H1 (cell line): Measurements from ENCODE around the gene TBKBP1. TPM values are rescaled to one million over a fixed set of nuclear protein-coding genes. Genes with fewer than 3 reads are reported as not detected.

ENCODE experiments used
- CTCF ChIA-PET: fragments of 300-600 bp; sonication (Branson Sonifier 250); formaldehyde crosslinking; loops from one replicate; lab custom pipeline; 2021; ENCODE audit not compliant: partially characterized antibody; lab: Charles Lee
- POLR2A ChIA-PET: fragments of 300-600 bp; sonication (Branson Sonifier 250); formaldehyde crosslinking; loops from one replicate; lab custom pipeline; 2021; ENCODE audit warnings: inconsistent platforms; ENCODE audit not compliant: partially characterized antibody; lab: Charles Lee
- DNase-seq, 2 experiments: peaks; one replicate each; pipeline versions ENCODE4 v3.0.0 to v3.0.0-alpha.2; 2010 to 2022; ENCODE audit warnings: low spot score in 2 of 2, low read depth in 1 of 2, mixed read lengths in 1 of 2
- FAIRE-seq: peaks from 2 replicates; lab custom pipeline; 2011; peaks lifted over from hg19 to GRCh38; lab: Jason Lieb, UNC
- H2AFZ ChIP-seq: 2 replicates; pipeline ENCODE4 v1.8.1; 2012; ENCODE audit warnings: low read length, inconsistent platforms
- H2AK5ac ChIP-seq: 2 replicates; pipeline ENCODE4 v1.6.1; 2013; ENCODE audit warnings: low read depth, low read length
- H2BK120ac ChIP-seq: replicated peaks from 2 replicates; pipeline ENCODE3; 2013; ENCODE audit warnings: low read depth, low read length, inconsistent platforms
- H2BK12ac ChIP-seq: 2 replicates; pipeline ENCODE4 v1.6.1; 2013; ENCODE audit warnings: low read depth, low read length
- H2BK15ac ChIP-seq: 2 replicates; pipeline ENCODE4 v1.6.1; 2013; ENCODE audit warnings: low read length
- H2BK20ac ChIP-seq: 2 replicates; pipeline ENCODE4 v1.6.1; 2013; ENCODE audit warnings: low read length
- H2BK5ac ChIP-seq: 2 replicates; pipeline ENCODE4 v1.6.1; 2013; ENCODE audit warnings: low read depth, low read length
- H3K14ac ChIP-seq: 2 replicates; pipeline ENCODE4 v1.6.1; 2013; ENCODE audit warnings: inconsistent platforms; ENCODE audit not compliant: insufficient read length
- H3K18ac ChIP-seq: 2 replicates; pipeline ENCODE4 v1.6.1; 2013; ENCODE audit warnings: low read length; ENCODE audit errors: extremely low read depth
- H3K23ac ChIP-seq: 2 replicates; pipeline ENCODE4 v1.6.1; 2013; ENCODE audit warnings: inconsistent platforms; ENCODE audit not compliant: insufficient read length
- H3K23me2 ChIP-seq: 2 replicates; pipeline ENCODE4 v1.6.1; 2013; ENCODE audit warnings: low read depth, low read length
- H3K27ac ChIP-seq: 2 replicates; pipeline ENCODE4 v1.6.1; 2011; ENCODE audit warnings: low read depth, low read length, inconsistent platforms
- H3K27me3 ChIP-seq, 4 experiments: replicated peaks in 1 of 4; 1 replicate in 1 of 4; 2 replicates in 3 of 4; pipeline versions ENCODE4 v1.6.1 to v1.8.1; 2011 to 2013; ENCODE audit warnings: low read length in 3 of 4, mild to moderate bottlenecking in 3 of 4, inconsistent platforms in 2 of 4, mixed read lengths in 2 of 4, moderate library complexity in 1 of 4; ENCODE audit not compliant: control insufficient read depth in 3 of 4, insufficient read depth in 3 of 4; ENCODE audit errors: extremely low read depth in 1 of 4
- H3K36me3 ChIP-seq, 4 experiments: 2 replicates each; pipeline versions ENCODE4 v1.6.1 to v1.8.1; 2011 to 2013; ENCODE audit warnings: mild to moderate bottlenecking in 4 of 4, low read length in 3 of 4, moderate library complexity in 2 of 4, control low read depth in 1 of 4, inconsistent platforms in 1 of 4; ENCODE audit not compliant: insufficient read depth in 4 of 4, control insufficient read depth in 2 of 4
- H3K4ac ChIP-seq: replicated peaks from 2 replicates; pipeline ENCODE3; 2013; ENCODE audit warnings: low read length, low read depth, mixed read lengths, inconsistent platforms; ENCODE audit not compliant: insufficient read length
- H3K4me1 ChIP-seq, 4 experiments: replicated peaks in 1 of 4; 1 replicate in 1 of 4; 2 replicates in 3 of 4; pipeline versions ENCODE4 v1.6.1 to v1.8.1; 2011 to 2013; ENCODE audit warnings: low read length in 3 of 4, inconsistent platforms in 2 of 4, mixed read lengths in 1 of 4; ENCODE audit not compliant: insufficient read depth in 4 of 4, control insufficient read depth in 3 of 4
- H3K4me2 ChIP-seq, 2 experiments: 2 replicates each; pipeline versions ENCODE4 v1.6.1 to v1.8.1; 2011 to 2013; ENCODE audit warnings: low read depth in 2 of 2, low read length in 2 of 2, control low read depth in 1 of 2, inconsistent platforms in 1 of 2, mild to moderate bottlenecking in 1 of 2; ENCODE audit not compliant: insufficient read depth in 1 of 2
- H3K4me3 ChIP-seq, 4 experiments: fragments of 200-600, 300-600 bp in 1 of 4; sonication (generic), shearing (Covaris generic), sonication (Bioruptor Twin) in 1 of 4; 2 replicates each; pipeline versions ENCODE4 v1.5.1 to v1.8.1; 2011 to 2016; ENCODE audit warnings: low read length in 4 of 4, low read depth in 3 of 4, control low read depth in 2 of 4, inconsistent platforms in 2 of 4, mild to moderate bottlenecking in 2 of 4, mixed read lengths in 1 of 4, moderate library complexity in 1 of 4; ENCODE audit not compliant: insufficient read depth in 2 of 4; ENCODE audit errors: extremely low read depth in 1 of 4
- H3K56ac ChIP-seq: replicated peaks from 2 replicates; pipeline ENCODE3; 2013; ENCODE audit warnings: low read depth, mild to moderate bottlenecking, mixed read lengths, low read length, inconsistent platforms; ENCODE audit not compliant: insufficient read length
- H3K79me1 ChIP-seq: 2 replicates; pipeline ENCODE4 v1.6.1; 2013; ENCODE audit warnings: low read depth, low read length, control low read depth
- H3K79me2 ChIP-seq, 2 experiments: 2 replicates each; pipeline versions ENCODE4 v1.6.1 to v1.8.1; 2012 to 2013; ENCODE audit warnings: low read length in 2 of 2, mild to moderate bottlenecking in 2 of 2, inconsistent platforms in 1 of 2; ENCODE audit not compliant: insufficient read depth in 2 of 2, control insufficient read depth in 1 of 2
- H3K9ac ChIP-seq, 4 experiments: replicated peaks in 1 of 4; 1 replicate in 1 of 4; 2 replicates in 3 of 4; pipeline versions ENCODE4 v1.6.1 to v1.8.1; 2011 to 2013; ENCODE audit warnings: low read depth in 3 of 4, low read length in 3 of 4, control low read depth in 2 of 4, mild to moderate bottlenecking in 2 of 4, moderate library complexity in 2 of 4, inconsistent platforms in 1 of 4; ENCODE audit errors: extremely low read depth in 1 of 4
- H3K9me3 ChIP-seq, 2 experiments: 2 replicates each; pipeline versions ENCODE4 v1.6.1 to v1.8.1; 2012 to 2013; ENCODE audit warnings: mild to moderate bottlenecking in 2 of 2, moderate library complexity in 2 of 2, control low read depth in 1 of 2, inconsistent platforms in 1 of 2, low read depth in 1 of 2, low read length in 1 of 2, mixed read lengths in 1 of 2; ENCODE audit not compliant: insufficient read depth in 2 of 2
- H4K20me1 ChIP-seq, 2 experiments: replicated peaks in 1 of 2; 2 replicates each; pipeline versions ENCODE3 to v1.8.1; 2011 to 2013; ENCODE audit warnings: inconsistent platforms in 2 of 2, low read length in 2 of 2, mild to moderate bottlenecking in 1 of 2; ENCODE audit not compliant: insufficient read depth in 2 of 2, control insufficient read depth in 1 of 2
- H4K5ac ChIP-seq: 2 replicates; pipeline ENCODE4 v1.6.1; 2013; ENCODE audit warnings: low read length, low read depth, mixed read lengths, inconsistent platforms; ENCODE audit not compliant: insufficient read length
- H4K8ac ChIP-seq: 2 replicates; pipeline ENCODE4 v1.8.0; 2013; ENCODE audit warnings: mild to moderate bottlenecking, moderate library complexity, low read length, inconsistent platforms; ENCODE audit not compliant: insufficient read depth; ENCODE audit errors: extremely low read depth
- H4K91ac ChIP-seq: replicated peaks from 2 replicates; pipeline ENCODE3; 2013; ENCODE audit warnings: low read length, mixed read lengths, inconsistent platforms; ENCODE audit not compliant: insufficient read length
- JUND ChIP-seq: IDR thresholded peaks from 2 replicates; pipeline ENCODE4 v1.6.1; 2011; ENCODE audit warnings: mild to moderate bottlenecking, improper control_type of control experiment, low read length
- WGBS, 2 experiments: shearing (Covaris generic) in 1 of 2; methylation state at CpG; one replicate each; pipeline versions ENCODE4 v1.1.6 to v1.1.7; 2013 to 2015; ENCODE audit warnings: low lambda C conversion rate in 2 of 2, mixed read lengths in 2 of 2, inconsistent platforms in 1 of 2, low coverage in 1 of 2, missing lambda C conversion rate in 1 of 2; ENCODE audit not compliant: insufficient replicate concordance in 2 of 2, insufficient coverage in 1 of 2, insufficient read length in 1 of 2; ENCODE audit errors: extremely low coverage in 1 of 2, missing lambda C conversion rate in 1 of 2; 5-methylcytosine and 5-hydroxymethylcytosine counted together
- polyA plus RNA-seq, 7 experiments: library from polyadenylated mRNA; depleted of rRNA in 3 of 7; stranded (reverse) in 5 of 7; unstranded in 2 of 7; fragments of >200 nt in 5 of 7; fragments of 200-250 nt in 2 of 7; gene quantifications; 1 replicate in 5 of 7; 2 replicates in 1 of 7; 4 replicates in 1 of 7; pipeline versions ENCODE4 v1.2.1 to v1.2.3, GENCODE V29; 2011 to 2013; ENCODE audit warnings: missing spikeins in 2 of 7, mixed read lengths in 2 of 7
- total RNA-seq: library from RNA; stranded (reverse); fragmentation: NEBNext Ultra II Directional; extraction: Animal tissue kit (Norgen Biotek cat#: 25700); gene quantifications from 2 replicates; pipeline ENCODE4 v1.2.1, GENCODE V29; 2021

Gene TBKBP1
- total and polyA plus RNA-seq, 2 of the 8 experiments (the other 6 are each of a cell fraction or from before 2014, with no cell fraction given), result 6.3 to 15.1 TPM

DNA sequence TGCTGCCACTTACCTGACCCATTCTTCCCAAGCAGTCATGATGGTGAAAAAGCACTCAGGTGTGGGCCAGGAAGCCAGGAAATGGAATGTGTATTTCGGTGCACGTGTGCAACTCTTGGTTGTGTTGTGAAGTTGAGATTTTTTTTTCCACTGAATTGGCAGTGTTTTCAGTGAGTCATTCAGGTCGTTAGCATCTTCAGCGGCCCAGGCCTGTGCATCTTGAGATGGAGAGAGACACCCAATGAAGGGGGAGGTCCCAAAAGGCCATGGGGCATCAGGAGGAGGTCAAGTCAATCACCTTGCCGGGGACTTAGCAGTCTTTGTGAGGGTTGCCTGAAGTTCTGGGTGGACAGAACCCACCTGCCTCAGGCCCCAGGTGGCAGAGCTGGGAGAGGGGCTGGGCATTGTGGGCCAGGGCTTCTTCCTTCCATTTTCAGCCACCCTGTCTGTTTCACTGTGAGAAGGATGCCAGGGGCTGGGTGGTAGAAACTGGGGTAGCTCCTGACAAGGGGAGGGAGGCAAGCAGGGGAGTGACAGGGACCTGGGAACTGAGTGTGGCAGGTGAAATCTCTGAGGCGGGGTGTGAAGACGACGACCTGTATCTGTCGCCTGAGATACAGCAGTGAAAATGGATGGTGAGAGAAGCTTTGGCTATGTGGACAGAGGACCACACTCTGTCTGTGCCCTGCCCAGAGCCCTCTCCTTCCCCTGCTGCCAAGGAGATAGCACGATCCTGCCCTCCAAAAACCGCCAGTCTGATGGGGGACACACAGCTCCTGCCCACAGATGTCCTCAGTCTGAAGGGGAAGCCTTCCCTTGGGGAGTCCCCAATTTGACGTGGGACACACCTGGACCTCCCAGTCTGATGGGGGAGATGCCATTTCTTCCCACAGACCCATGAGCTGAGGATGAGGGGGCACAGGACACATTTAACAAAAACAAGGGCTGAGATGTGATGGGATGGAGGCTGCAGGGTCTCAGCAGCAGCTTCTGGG lies 11.9 kb downstream of the TBKBP1 start:
- Histone ChIP-seq H3K9ac (no peak overlapping the region), H2BK120ac (no peak overlapping the region), H4K91ac (no peak overlapping the region), H3K23ac (no peak overlapping the region), H3K4me3 (no peak overlapping the region), H3K36me3 (no peaks in the 10 kb centered on the region), H3K18ac (no peak overlapping the region), H3K9me3 (no peaks in the 10 kb centered on the region), H2BK5ac (no peak overlapping the region), H3K79me2 (no peaks in the 10 kb centered on the region), H2BK20ac (no peak overlapping the region), H3K4ac (no peak overlapping the region), H4K20me1 (peaks cover 0 to 2% of the 10 kb centered on the region in 2 experiments), H4K5ac (no peak overlapping the region), H2AFZ (no peak overlapping the region), H2BK15ac (no peak overlapping the region), H3K56ac (no peak overlapping the region), H3K4me1 (peaks cover 0 to 5% (median 3%) of the 10 kb centered on the region in 4 experiments; a peak in 5 of 7 replicates), H4K8ac (no peak overlapping the region), H3K14ac (no peak overlapping the region), H3K79me1 (no peaks in the 10 kb centered on the region), H2AK5ac (no peak overlapping the region), H3K4me2 (no peak overlapping the region), H3K27ac (no peak overlapping the region), H2BK12ac (no peak overlapping the region), H3K27me3 (peaks cover 0 to 16% (median 5%) of the 10 kb centered on the region in 4 experiments; a peak in 4 of 7 replicates), H3K23me2 (peaks cover 2% of the 10 kb centered on the region; the same call in 1 of the 2 replicates)
- ChIA-PET CTCF (interaction anchor here (1.1 to 19.8 kb wide), 4 partner anchors 8 to 29 kb away, joined by 3 to 441 read pairs (median 12); partner anchors contain the start of genes TBKBP1 and TBX21), POLR2A (interaction anchor here (0.6 to 2.3 kb wide), 6 partner anchors 9 to 21 kb away, joined by 3 to 6 read pairs (median 3); no protein-coding TSS in a partner anchor)
- WGBS, 2 experiments, result 85% methylated on average over 12 of the region's 12 CpGs; no CpG with 5 or more reads in 1 of the 2 experiments
- FAIRE-seq, result no peak
- TF ChIP-seq JUND, result no peak
- DNase-seq, result no peak
